Measurements from ENCODE around the gene CNIH4.

Gene CNIH4

GRCh38 chr1:224368409-224368808, 11.7 kb downstream of the CNIH4 start:
- TF ChIP-seq POLR2AphosphoS5 (IDR thresholded peaks at IDR 0.05; ENCODE audit: low read depth, low read length) = no peak
- TF ChIP-seq FOXP2 (optimal IDR thresholded peaks at IDR 0.05; ENCODE audit: borderline replicate concordance, extremely low read depth, extremely low read length, insufficient read depth) = no peak
- TF ChIP-seq SIN3A (IDR thresholded peaks at IDR 0.05; ENCODE audit: borderline replicate concordance, insufficient read depth, low read length) = no peak
- TF ChIP-seq REST (IDR thresholded peaks at IDR 0.05; ENCODE audit: insufficient read depth in 1 of 2, low read depth in 2 of 2, low read length in 2 of 2) = no peak
- no peak for TF ChIP-seq TAF1 (IDR thresholded peaks at IDR 0.05; ENCODE audit: borderline replicate concordance, insufficient read depth, low read length)

DNA sequence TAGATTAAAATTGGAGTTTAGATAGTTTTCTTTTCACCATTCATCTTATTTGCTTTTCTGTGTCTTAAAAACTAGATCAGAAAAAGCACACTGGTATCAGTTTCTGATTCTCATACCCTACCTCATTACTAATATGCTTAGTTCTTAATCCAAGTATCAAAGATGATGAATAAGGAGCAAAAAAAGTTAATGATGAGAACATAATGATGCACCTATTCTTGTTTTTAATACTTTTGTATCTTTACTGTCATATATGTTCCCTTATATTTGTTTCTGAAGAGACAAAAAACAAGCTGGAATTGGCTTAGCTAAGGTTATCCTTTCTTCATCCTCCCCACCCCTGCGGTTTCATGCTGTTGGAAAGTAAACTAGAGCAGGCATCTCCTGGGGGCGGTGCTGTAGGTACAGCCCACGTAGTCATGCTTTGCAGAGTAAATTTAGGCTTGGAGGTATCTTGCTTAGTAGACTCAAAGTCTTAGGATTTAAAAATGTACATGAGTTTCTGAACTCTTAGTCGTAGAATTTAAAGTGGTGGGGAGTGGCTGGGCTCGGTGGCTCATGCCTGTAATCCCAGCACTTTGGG, 16.4 kb downstream of the CNIH4 start:
- TF ChIP-seq REST (IDR thresholded peaks at IDR 0.05; ENCODE audit: insufficient read depth in 1 of 2, low read depth in 2 of 2, low read length in 2 of 2) (no peak), POLR2AphosphoS5 (IDR thresholded peaks at IDR 0.05; ENCODE audit: low read depth, low read length) (no peak), SIN3A (IDR thresholded peaks at IDR 0.05; ENCODE audit: borderline replicate concordance, insufficient read depth, low read length) (no peak), FOXP2 (optimal IDR thresholded peaks at IDR 0.05; ENCODE audit: borderline replicate concordance, extremely low read depth, extremely low read length, insufficient read depth) (no peak), TAF1 (IDR thresholded peaks at IDR 0.05; ENCODE audit: borderline replicate concordance, insufficient read depth, low read length) (no peak)

DNA sequence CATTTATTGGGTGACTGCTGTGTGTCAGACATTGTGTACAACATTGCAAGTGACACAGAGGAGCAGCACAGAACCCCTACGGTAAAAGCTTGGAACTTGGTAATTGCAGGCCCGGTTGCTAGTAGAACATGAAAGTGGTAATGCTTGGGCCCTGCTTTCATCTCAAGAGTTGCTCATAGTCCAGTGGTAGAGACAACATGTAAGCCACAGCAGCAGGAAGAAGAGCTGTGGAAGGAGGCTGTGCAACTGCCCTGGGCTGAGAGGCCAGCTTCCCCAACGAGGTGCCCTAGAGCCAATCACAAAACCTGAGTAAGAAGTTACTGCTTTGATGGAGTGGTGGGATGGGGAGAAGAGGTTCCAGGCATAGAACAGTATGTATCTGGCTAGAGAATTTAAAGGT, 18.4 kb downstream of the CNIH4 start:
- TF ChIP-seq POLR2AphosphoS5 (IDR thresholded peaks at IDR 0.05; ENCODE audit: low read depth, low read length) (no peak), TAF1 (IDR thresholded peaks at IDR 0.05; ENCODE audit: borderline replicate concordance, insufficient read depth, low read length) (no peak), REST (IDR thresholded peaks at IDR 0.05; ENCODE audit: insufficient read depth in 1 of 2, low read depth in 2 of 2, low read length in 2 of 2) (no peak), SIN3A (IDR thresholded peaks at IDR 0.05; ENCODE audit: borderline replicate concordance, insufficient read depth, low read length) (no peak), FOXP2 (optimal IDR thresholded peaks at IDR 0.05; ENCODE audit: borderline replicate concordance, extremely low read depth, extremely low read length, insufficient read depth) (no peak)

DNA sequence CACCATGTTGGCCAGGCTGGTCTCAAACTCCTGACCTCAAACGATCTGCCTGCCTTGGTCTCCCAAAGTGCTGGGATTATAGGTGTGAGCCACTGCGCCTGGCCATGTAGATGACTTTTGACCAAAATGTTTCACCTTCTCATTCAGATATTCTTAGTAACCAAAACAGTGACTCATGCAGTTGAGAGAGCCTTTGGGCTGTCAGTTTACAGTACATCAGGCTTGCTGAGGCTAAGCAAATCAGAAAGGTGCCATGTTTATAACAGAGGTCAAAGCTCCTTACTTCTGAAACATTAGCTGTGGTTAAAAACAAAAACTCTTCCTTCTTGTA, 21.0 kb downstream of the CNIH4 start:
- TF ChIP-seq FOXP2 (optimal IDR thresholded peaks at IDR 0.05; ENCODE audit: borderline replicate concordance, extremely low read depth, extremely low read length, insufficient read depth) (no peak), POLR2AphosphoS5 (IDR thresholded peaks at IDR 0.05; ENCODE audit: low read depth, low read length) (no peak), SIN3A (IDR thresholded peaks at IDR 0.05; ENCODE audit: borderline replicate concordance, insufficient read depth, low read length) (no peak), REST (IDR thresholded peaks at IDR 0.05; ENCODE audit: insufficient read depth in 1 of 2, low read depth in 2 of 2, low read length in 2 of 2) (no peak), TAF1 (IDR thresholded peaks at IDR 0.05; ENCODE audit: borderline replicate concordance, insufficient read depth, low read length) (no peak)
